Middle frontal gyrus (tissue), 1 donor: ENCODE results near the gene CRMP1.

Experiments
- DNase-seq: peaks from one replicate; pipeline ENCODE4 v3.0.0-alpha.2; 2015; ENCODE audit warnings: low spot score; ENCODE audit errors: extremely low spot score

Gene CRMP1

GRCh38 chr4:5893004-5893580 is at the start of gene CRMP1:
TSS of gene CRMP1 (minus strand) at chr4:5893086. CDS start at chr4:5892969, 117 bp downstream.
- no peak for DNase-seq

- DNase-seq: no peak
Measured at GRCh38 chr4:5941601-5942000, 48.7 kb upstream of the CRMP1 start.

GRCh38 chr4:5940470-5941203 is 47.8 kb upstream of the CRMP1 start:
- no peak for DNase-seq

- DNase-seq: no peak
Measured at GRCh38 chr4:5933996-5934831, 41.3 kb upstream of the CRMP1 start.

- no peak for DNase-seq
Measured at GRCh38 chr4:5933116-5933515, 40.2 kb upstream of the CRMP1 start.

GRCh38 chr4:5932035-5932568 is 39.2 kb upstream of the CRMP1 start:
- DNase-seq: no peak

- DNase-seq: no peak
Measured at GRCh38 chr4:5931526-5931925, 38.6 kb upstream of the CRMP1 start.

GRCh38 chr4:5930876-5931275 is 38.0 kb upstream of the CRMP1 start:
- no peak for DNase-seq

- DNase-seq: no peak
Measured at GRCh38 chr4:5930456-5930855, 37.6 kb upstream of the CRMP1 start.

GRCh38 chr4:5928844-5929420 is 36.0 kb upstream of the CRMP1 start:
- DNase-seq: no peak

- DNase-seq: no peak
Measured at GRCh38 chr4:5928274-5928673, 35.4 kb upstream of the CRMP1 start.

- no peak for DNase-seq
Measured at GRCh38 chr4:5927747-5928146, 34.9 kb upstream of the CRMP1 start.

- no peak for DNase-seq
Measured at GRCh38 chr4:5927116-5927515, 34.2 kb upstream of the CRMP1 start.

- DNase-seq: no peak
Measured at GRCh38 chr4:5926598-5926997, 33.7 kb upstream of the CRMP1 start.

- no peak for DNase-seq
Measured at GRCh38 chr4:5925419-5926200, 32.7 kb upstream of the CRMP1 start.

- no peak for DNase-seq
Measured at GRCh38 chr4:5924461-5925125, 31.7 kb upstream of the CRMP1 start.

- DNase-seq: no peak
Measured at GRCh38 chr4:5923376-5923775, 30.5 kb upstream of the CRMP1 start.

GRCh38 chr4:5922556-5922955 is 29.7 kb upstream of the CRMP1 start:
- no peak for DNase-seq

- DNase-seq: no peak
Measured at GRCh38 chr4:5921981-5922380, 29.1 kb upstream of the CRMP1 start.
